ENCODE data around the gene TLE2. TPM values are rescaled to one million over a fixed set of nuclear protein-coding genes. Genes with fewer than 3 reads are reported as not detected.

Gene TLE2
- polyA plus RNA-seq, 3 donors, result not detected

- intact Hi-C loops (cut with micrococcal nuclease), result no loop called here
- H3K36me3 Mint-ChIP-seq, result no peaks in the 10 kb centered on the region
These were observed 39.7 kb downstream of the TLE2 start for GRCh38 chr19:2989236-2989946.

DNA sequence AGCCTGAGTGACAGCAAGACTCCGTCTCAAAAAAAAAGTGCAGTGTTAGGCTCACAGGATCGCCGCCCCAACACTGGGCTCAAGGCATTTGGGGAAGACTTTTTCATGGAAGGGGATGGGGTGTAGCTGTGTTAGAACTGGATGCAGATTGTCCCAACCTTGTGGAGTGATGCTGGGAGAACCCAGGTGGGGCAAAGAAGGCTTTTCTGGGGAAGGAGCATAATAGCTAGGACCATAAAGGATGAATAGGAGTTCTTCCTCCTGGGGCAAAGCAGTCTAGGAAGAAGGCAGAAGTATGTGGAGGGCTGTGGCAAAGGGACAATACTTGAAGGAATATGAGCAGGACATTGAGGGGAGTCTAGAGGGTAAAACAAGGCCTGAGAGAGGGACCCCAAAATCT, 40.5 kb downstream of the TLE2 start:
- Mint-ChIP-seq H3K27me3 (ENCODE audit: low read depth in 3 of 3) (peaks cover 25 to 40% (median 29%) of the 10 kb centered on the region in 3 donors), H3K9me3 (peaks cover 0 to 3% (median 0%) of the 10 kb centered on the region in 7 donors), H3K4me3 (peak overlapping the region in 1 of 2 donors; percentile 2), H3K27ac (no peak overlapping the region), H3K36me3 (no peaks in the 10 kb centered on the region), H3K4me1 (peaks cover 6% of the 10 kb centered on the region)
- Histone ChIP-seq H3K4me1 (ENCODE audit: control insufficient read depth in 1 of 2, insufficient read depth in 2 of 2, low read length in 2 of 2) (peaks cover 5 to 8% of the 10 kb centered on the region in 2 donors), H3K27me3 (ENCODE audit: control insufficient read depth in 2 of 2, insufficient read depth in 2 of 2, low read length in 2 of 2) (peaks cover 4 to 22% of the 10 kb centered on the region in 2 donors), H3K27ac (ENCODE audit: low read depth in 1 of 2, low read length in 2 of 2) (no peak overlapping the region), H3K36me3 (replicated peaks in 1 of 2; ENCODE audit: control insufficient read depth in 1 of 2, insufficient read depth in 2 of 2, low read length in 2 of 2) (no peaks in the 10 kb centered on the region), H3K9ac (ENCODE audit: insufficient read depth, low read length, poor library complexity, severe bottlenecking) (no peak overlapping the region), H3K79me2 (ENCODE audit: insufficient read depth, low read length) (no peaks in the 10 kb centered on the region), H3K9me3 (replicated peaks in 1 of 2; ENCODE audit: control insufficient read depth in 1 of 2, insufficient read depth in 1 of 2, low read length in 2 of 2) (no peaks in the 10 kb centered on the region), H3K4me2 (replicated peaks; ENCODE audit: extremely low read depth, low read length, poor library complexity, severe bottlenecking) (no peak overlapping the region), H4K20me1 (ENCODE audit: insufficient read depth, low read length) (no peaks in the 10 kb centered on the region), H2AFZ (ENCODE audit: insufficient read depth, low read depth, low read length, poor library complexity, severe bottlenecking) (no peak overlapping the region), H3K4me3 (replicated peaks in 1 of 3; ENCODE audit: low read depth in 2 of 3, low read length in 3 of 3) (no peak overlapping the region)
- intact Hi-C loops (cut with micrococcal nuclease), result no loop called here
- 100% methylated on average over 2 of the region's 3 CpGs for WGBS (ENCODE audit: insufficient coverage)
- TF ChIP-seq CTCF (IDR thresholded peaks at IDR 0.05), result no peak
- no peak for DNase-seq

More at GRCh38 chr19:2989236-2989946, 39.7 kb downstream of the TLE2 start:
- H3K9me3 ChIP-seq (replicated peaks in 1 of 2; ENCODE audit: control insufficient read depth in 1 of 2, insufficient read depth in 1 of 2, low read length in 2 of 2), result no peaks in the 10 kb centered on the region
- no peaks in the 10 kb centered on the region for H3K36me3 ChIP-seq (replicated peaks in 1 of 2; ENCODE audit: control insufficient read depth in 1 of 2, insufficient read depth in 2 of 2, low read length in 2 of 2)
- no peak overlapping the region for H3K27ac Mint-ChIP-seq
- TF ChIP-seq CTCF (IDR thresholded peaks at IDR 0.05), result no peak
- H3K4me3 Mint-ChIP-seq, result no peak overlapping the region
- H3K9me3 Mint-ChIP-seq, result peaks cover 0 to 2% (median 0%) of the 10 kb centered on the region in 7 donors
- peaks cover under 1% of the 10 kb centered on the region for H3K4me1 Mint-ChIP-seq
- H3K4me2 ChIP-seq (replicated peaks; ENCODE audit: extremely low read depth, low read length, poor library complexity, severe bottlenecking), result no peak overlapping the region
- DNase-seq, result no peak
- H3K79me2 ChIP-seq (ENCODE audit: insufficient read depth, low read length), result no peaks in the 10 kb centered on the region
- H3K4me3 ChIP-seq (replicated peaks in 1 of 3; ENCODE audit: low read depth in 2 of 3, low read length in 3 of 3), result no peak overlapping the region
- no peaks in the 10 kb centered on the region for H4K20me1 ChIP-seq (ENCODE audit: insufficient read depth, low read length)
- no peak overlapping the region for H2AFZ ChIP-seq (ENCODE audit: insufficient read depth, low read depth, low read length, poor library complexity, severe bottlenecking)
- no peak overlapping the region for H3K9ac ChIP-seq (ENCODE audit: insufficient read depth, low read length, poor library complexity, severe bottlenecking)
- H3K27me3 ChIP-seq (ENCODE audit: control insufficient read depth in 2 of 2, insufficient read depth in 2 of 2, low read length in 2 of 2), result peaks cover 0 to 14% of the 10 kb centered on the region in 2 donors
- WGBS (ENCODE audit: insufficient coverage), result 94% methylated on average over 11 of the region's 15 CpGs
- H3K27me3 Mint-ChIP-seq (ENCODE audit: low read depth in 3 of 3), result peaks cover 22 to 32% (median 23%) of the 10 kb centered on the region in 3 donors
- peaks cover 0 to under 1% of the 10 kb centered on the region in 2 donors for H3K4me1 ChIP-seq (ENCODE audit: control insufficient read depth in 1 of 2, insufficient read depth in 2 of 2, low read length in 2 of 2)
- H3K27ac ChIP-seq (ENCODE audit: low read depth in 1 of 2, low read length in 2 of 2), result no peak overlapping the region

All from CD14-positive monocyte (primary cell).